Mucosa of stomach (tissue), 1 donor: Measurements from ENCODE around the gene HARBI1.

Experiments
- H3K27me3 ChIP-seq: one replicate; pipeline ENCODE4 v1.7.0; 2013; ENCODE audit warnings: mild to moderate bottlenecking, low read length; ENCODE audit not compliant: control insufficient read depth, insufficient read depth
- H3K36me3 ChIP-seq: one replicate; pipeline ENCODE4 v1.7.0; 2013; ENCODE audit warnings: low read length; ENCODE audit not compliant: control insufficient read depth, insufficient read depth
- H3K4me1 ChIP-seq: one replicate; pipeline ENCODE4 v1.7.0; 2013; ENCODE audit warnings: mild to moderate bottlenecking, low read length; ENCODE audit not compliant: control insufficient read depth, insufficient read depth
- H3K4me3 ChIP-seq: one replicate; pipeline ENCODE4 v1.7.0; 2013; ENCODE audit warnings: low read length
- H3K9ac ChIP-seq: one replicate; pipeline ENCODE4 v1.7.0; 2013; ENCODE audit warnings: mild to moderate bottlenecking, low read length, moderate library complexity
- H3K9me3 ChIP-seq: one replicate; pipeline ENCODE4 v1.7.0; 2013; ENCODE audit warnings: mild to moderate bottlenecking, low read length, moderate library complexity; ENCODE audit not compliant: control insufficient read depth
- donor health status: Pancreatic carcinoma.

HARBI1 gene

GRCh38 chr11:46557684-46558151, 59.3 kb downstream of the HARBI1 start:
- Histone ChIP-seq H3K4me1 (peaks cover 42% of the 10 kb centered on the region), H3K27me3 (no peaks in the 10 kb centered on the region), H3K9ac (no peak overlapping the region)

GRCh38 chr11:46555267-46556054, 61.6 kb downstream of the HARBI1 start:
- no peak overlapping the region for H3K4me3 ChIP-seq
- no peaks in the 10 kb centered on the region for H3K9me3 ChIP-seq
- peaks cover 38% of the 10 kb centered on the region for H3K4me1 ChIP-seq
- H3K9ac ChIP-seq, result no peak overlapping the region
- H3K27me3 ChIP-seq, result no peaks in the 10 kb centered on the region
- H3K36me3 ChIP-seq, result no peaks in the 10 kb centered on the region

More at GRCh38 chr11:46557684-46558151, 59.3 kb downstream of the HARBI1 start:
- Histone ChIP-seq H3K36me3 (no peaks in the 10 kb centered on the region), H3K9me3 (no peaks in the 10 kb centered on the region), H3K4me3 (no peak overlapping the region)

GRCh38 chr11:46554213-46555147, 62.5 kb downstream of the HARBI1 start:
- peaks cover 38% of the 10 kb centered on the region for H3K4me1 ChIP-seq
- H3K4me3 ChIP-seq, result no peak overlapping the region
- H3K9ac ChIP-seq, result peak overlapping the region; percentile 11
- no peaks in the 10 kb centered on the region for H3K27me3 ChIP-seq
- no peaks in the 10 kb centered on the region for H3K36me3 ChIP-seq
- no peaks in the 10 kb centered on the region for H3K9me3 ChIP-seq

GRCh38 chr11:46553814-46554212, 63.2 kb downstream of the HARBI1 start:
- peak overlapping the region; percentile 11 for H3K9ac ChIP-seq
- H3K27me3 ChIP-seq, result no peaks in the 10 kb centered on the region
- H3K4me1 ChIP-seq, result peaks cover 38% of the 10 kb centered on the region
- no peaks in the 10 kb centered on the region for H3K36me3 ChIP-seq
- H3K9me3 ChIP-seq, result no peaks in the 10 kb centered on the region
- H3K4me3 ChIP-seq, result no peak overlapping the region
